ENCODE data around the gene TRIM5. TPM values are rescaled to one million over a fixed set of nuclear protein-coding genes. Genes with fewer than 3 reads are reported as not detected.
"Not testable (repeated sequence)": the region's sequence is repeated elsewhere in the genome, so short reads cannot be mapped to it uniquely, and the experiment has no call there.

TRIM5 gene
- total RNA-seq, 2 experiments from 2014 or later = 37.2 to 38.0 TPM

DNA sequence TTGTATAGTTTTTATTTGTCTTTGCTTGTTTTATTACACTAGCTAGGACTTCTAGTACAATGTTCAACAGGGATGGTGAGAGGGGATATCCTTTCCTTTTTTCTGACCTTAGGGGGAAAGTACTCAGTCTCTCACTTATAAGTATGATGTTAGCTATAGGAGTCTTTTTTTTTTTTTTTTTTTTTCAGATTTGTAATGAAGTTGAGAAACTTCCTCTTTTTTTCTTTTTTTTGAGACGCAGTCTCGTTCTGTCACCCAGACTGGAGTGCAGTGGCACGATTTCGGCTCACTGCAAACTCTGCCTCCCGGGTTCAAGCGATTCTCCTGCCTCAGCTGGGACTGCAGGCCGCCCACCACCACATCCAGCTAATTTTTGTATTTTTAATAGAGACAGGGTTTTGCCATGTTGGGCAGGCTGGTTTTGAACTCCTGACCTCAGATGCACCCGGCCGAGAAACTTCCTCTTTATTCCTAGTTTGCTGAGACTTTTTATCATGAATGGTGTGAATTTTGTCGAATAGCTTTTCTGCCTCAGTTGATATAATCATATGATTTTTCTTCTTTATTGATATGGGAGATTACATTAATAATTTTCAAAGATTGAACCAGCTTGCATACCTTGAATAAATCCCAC lies 15.7 kb upstream of the TRIM5 start:
- CTCF ChIA-PET = interaction anchor here (1.7 kb wide), 1 partner anchor 16 kb away, joined by 6 read pairs; the partner anchor contains the start of gene TRIM5
- Mint-ChIP-seq H3K27me3 (ENCODE audit: low read depth) (no peaks in the 10 kb centered on the region), H3K36me3 (ENCODE audit: low read depth) (peaks cover 72% of the 10 kb centered on the region), H3K4me3 (no peak overlapping the region), H3K27ac (peak overlapping the region; percentile 68), H3K9me3 (no peaks in the 10 kb centered on the region), H3K4me1 (ENCODE audit: low read depth) (peaks cover 66% of the 10 kb centered on the region)
- intact Hi-C loops (cut with micrococcal nuclease) = loop anchor here (1.0 to 2.0 kb wide), 2 partner anchors 9 to 16 kb away; partner anchors contain the start of gene TRIM5
- DNase-seq = no peak

DNA sequence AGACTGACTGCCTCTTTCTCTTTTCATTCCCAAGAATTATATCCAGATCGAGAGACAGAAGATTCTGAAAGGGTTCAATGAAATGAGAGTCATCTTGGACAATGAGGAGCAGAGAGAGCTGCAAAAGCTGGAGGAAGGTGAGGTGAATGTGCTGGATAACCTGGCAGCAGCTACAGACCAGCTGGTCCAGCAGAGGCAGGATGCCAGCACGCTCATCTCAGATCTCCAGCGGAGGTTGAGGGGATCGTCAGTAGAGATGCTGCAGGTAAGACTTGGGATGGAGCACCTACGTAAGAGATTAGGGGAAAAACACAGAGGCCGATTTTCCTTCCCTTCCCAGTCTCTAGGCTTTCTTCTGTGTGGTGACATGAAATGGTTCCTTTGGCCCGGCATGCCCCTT lies 13.4 kb upstream of the TRIM5 start:
- intact Hi-C loops (cut with micrococcal nuclease) = no loop called here
- Mint-ChIP-seq H3K9me3 (no peaks in the 10 kb centered on the region), H3K4me3 (no peak overlapping the region), H3K27me3 (ENCODE audit: low read depth) (no peaks in the 10 kb centered on the region), H3K27ac (peak overlapping the region; percentile 5), H3K4me1 (ENCODE audit: low read depth) (peaks cover 68% of the 10 kb centered on the region), H3K36me3 (ENCODE audit: low read depth) (peaks cover 70% of the 10 kb centered on the region)
- no peak for DNase-seq
- CTCF ChIA-PET = no interaction called here

DNA sequence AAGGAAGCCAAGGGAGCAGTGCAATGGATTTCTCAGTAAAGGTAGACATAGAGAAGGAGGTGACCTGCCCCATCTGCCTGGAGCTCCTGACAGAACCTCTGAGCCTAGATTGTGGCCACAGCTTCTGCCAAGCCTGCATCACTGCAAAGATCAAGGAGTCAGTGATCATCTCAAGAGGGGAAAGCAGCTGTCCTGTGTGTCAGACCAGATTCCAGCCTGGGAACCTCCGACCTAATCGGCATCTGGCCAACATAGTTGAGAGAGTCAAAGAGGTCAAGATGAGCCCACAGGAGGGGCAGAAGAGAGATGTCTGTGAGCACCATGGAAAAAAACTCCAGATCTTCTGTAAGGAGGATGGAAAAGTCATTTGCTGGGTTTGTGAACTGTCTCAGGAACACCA lies 11.3 kb upstream of the TRIM5 start:
- H3K9me3 Mint-ChIP-seq = no peaks in the 10 kb centered on the region
- peaks cover 68% of the 10 kb centered on the region for H3K4me1 Mint-ChIP-seq (ENCODE audit: low read depth)
- no peak for DNase-seq
- H3K36me3 Mint-ChIP-seq (ENCODE audit: low read depth) = peaks cover 70% of the 10 kb centered on the region
- CTCF ChIA-PET = no interaction called here
- intact Hi-C loops (cut with micrococcal nuclease) = no loop called here
- H3K4me3 Mint-ChIP-seq = no peak overlapping the region
- H3K27ac Mint-ChIP-seq = peak overlapping the region; percentile 25
- H3K27me3 Mint-ChIP-seq (ENCODE audit: low read depth) = no peaks in the 10 kb centered on the region

DNA sequence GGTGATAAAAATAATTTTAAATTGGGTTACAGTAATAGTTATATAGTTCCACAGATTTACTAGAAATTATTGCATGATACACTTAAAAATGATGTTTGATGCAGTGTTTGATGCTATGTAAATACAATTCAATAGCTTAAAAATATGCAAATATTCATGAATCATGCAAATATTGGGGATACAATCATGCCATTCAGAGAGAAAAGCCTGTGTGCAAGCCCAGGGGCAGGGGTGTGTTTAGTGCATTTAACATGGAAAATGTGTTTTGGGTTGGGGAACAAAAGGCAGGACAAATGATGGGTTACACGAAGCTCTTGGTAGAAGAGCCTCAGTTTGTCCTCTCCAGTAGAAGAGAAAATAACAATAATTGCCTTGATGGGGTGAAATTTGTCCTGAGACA lies 10.7 kb upstream of the TRIM5 start:
- no peak overlapping the region for H3K27ac Mint-ChIP-seq
- H3K9me3 Mint-ChIP-seq = no peaks in the 10 kb centered on the region
- H3K4me3 Mint-ChIP-seq = no peak overlapping the region
- no peaks in the 10 kb centered on the region for H3K27me3 Mint-ChIP-seq (ENCODE audit: low read depth)
- H3K36me3 Mint-ChIP-seq (ENCODE audit: low read depth) = peaks cover 71% of the 10 kb centered on the region
- CTCF ChIA-PET = interaction anchor here (1.0 to 1.4 kb wide), 2 partner anchors 8 to 12 kb away, joined by 3 to 4 read pairs; no protein-coding TSS in a partner anchor
- peaks cover 62% of the 10 kb centered on the region for H3K4me1 Mint-ChIP-seq (ENCODE audit: low read depth)
- DNase-seq = no peak
- intact Hi-C loops (cut with micrococcal nuclease) = no loop called here

DNA sequence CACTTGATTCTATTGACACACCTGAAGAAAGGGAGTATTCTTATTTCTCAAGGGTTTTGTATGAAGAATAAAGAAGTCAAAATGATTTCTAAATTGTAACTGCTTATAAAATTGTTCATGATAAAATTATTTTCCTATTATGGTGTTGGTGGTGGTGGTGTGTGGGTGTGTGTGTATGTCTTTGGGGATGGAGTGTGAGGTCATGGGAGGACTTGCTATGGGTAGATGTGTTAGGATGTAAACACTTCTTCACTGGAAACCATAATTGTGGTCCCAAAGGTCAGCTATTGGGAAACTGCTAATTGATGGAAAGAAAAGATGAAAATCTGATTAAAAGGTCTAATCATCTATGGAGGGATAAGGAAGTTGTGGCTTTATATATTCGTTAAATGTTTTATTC lies 9.8 kb upstream of the TRIM5 start:
- Mint-ChIP-seq H3K27me3 (ENCODE audit: low read depth) (no peaks in the 10 kb centered on the region), H3K4me3 (peak overlapping the region; percentile 8), H3K9me3 (no peaks in the 10 kb centered on the region), H3K36me3 (ENCODE audit: low read depth) (peaks cover 70% of the 10 kb centered on the region), H3K27ac (peak overlapping the region; percentile 51), H3K4me1 (ENCODE audit: low read depth) (peaks cover 53% of the 10 kb centered on the region)
- CTCF ChIA-PET = interaction anchor here (1.4 kb wide), 1 partner anchor 9 kb away, joined by 4 read pairs; no protein-coding TSS in a partner anchor
- intact Hi-C loops (cut with micrococcal nuclease) = no loop called here
- no peak for DNase-seq

DNA sequence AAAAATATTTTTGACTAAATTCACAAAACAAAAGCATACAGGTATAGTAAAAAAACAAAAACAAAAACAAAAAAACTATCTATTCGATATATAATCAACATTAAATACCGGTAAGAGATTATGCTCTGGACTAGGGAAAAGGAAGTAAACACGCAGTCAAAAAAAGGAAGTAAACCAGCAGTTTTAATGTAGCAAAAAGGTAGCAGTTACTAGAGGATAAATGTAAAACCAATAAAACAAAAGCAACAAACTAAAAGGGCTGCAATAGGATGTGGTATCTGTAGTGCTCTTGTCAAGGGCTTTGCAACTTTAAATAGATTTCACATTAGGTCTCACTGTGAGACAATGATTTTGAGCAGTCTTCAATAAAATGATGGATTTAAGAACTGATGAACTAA lies 7.1 kb upstream of the TRIM5 start:
- H3K9me3 Mint-ChIP-seq = no peaks in the 10 kb centered on the region
- H3K4me3 Mint-ChIP-seq = peak overlapping the region; percentile 92
- peaks cover 51% of the 10 kb centered on the region for H3K36me3 Mint-ChIP-seq (ENCODE audit: low read depth)
- CTCF ChIA-PET = interaction anchor here (1.0 to 2.0 kb wide), 2 partner anchors 19 to 20 kb away, joined by 3 to 5 read pairs; no protein-coding TSS in a partner anchor
- H3K4me1 Mint-ChIP-seq (ENCODE audit: low read depth) = peaks cover 55% of the 10 kb centered on the region
- no peak for DNase-seq
- peak overlapping the region; percentile 98 for H3K27ac Mint-ChIP-seq
- intact Hi-C loops (cut with micrococcal nuclease) = loop anchor here (1.0 kb wide), 1 partner anchor 9 kb away; no protein-coding TSS in a partner anchor
- no peaks in the 10 kb centered on the region for H3K27me3 Mint-ChIP-seq (ENCODE audit: low read depth)

DNA sequence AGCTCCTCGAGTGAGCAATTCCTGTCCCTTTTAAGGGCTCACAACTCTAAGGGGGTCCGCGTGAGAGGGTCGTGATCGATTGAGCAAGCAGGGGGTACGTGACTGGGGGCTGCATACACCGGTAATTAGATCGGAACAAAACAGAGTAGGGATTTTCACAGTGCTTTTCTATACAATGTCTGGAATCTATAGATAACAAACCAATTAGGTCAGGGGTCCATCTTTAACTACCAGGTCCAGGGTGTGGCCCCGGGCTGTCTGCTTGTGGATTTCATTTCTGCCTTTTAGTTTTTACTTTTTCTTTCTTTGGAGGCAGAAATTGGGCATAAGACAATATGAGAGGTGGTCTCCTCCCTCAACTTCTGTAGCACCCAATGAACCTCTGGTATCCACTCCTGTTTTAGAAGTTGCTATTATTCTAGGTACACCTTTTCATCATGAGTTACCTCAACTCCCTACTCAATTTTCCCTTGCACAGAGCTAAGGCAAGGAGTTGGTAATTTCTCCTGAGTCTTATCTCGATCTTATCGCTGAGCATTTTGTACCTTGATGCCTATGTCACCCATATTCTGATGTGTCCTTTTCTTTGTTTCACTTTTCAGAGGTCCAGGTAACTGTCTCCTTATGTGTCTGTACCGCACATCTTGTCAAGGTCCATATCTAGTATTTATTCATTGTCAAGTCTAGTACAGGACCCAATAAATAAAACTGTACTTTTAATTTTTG lies 6.5 kb upstream of the TRIM5 start:
- Mint-ChIP-seq H3K27ac (peak overlapping the region; percentile 98), H3K4me3 (peak overlapping the region; percentile 92), H3K36me3 (ENCODE audit: low read depth) (peaks cover 46% of the 10 kb centered on the region), H3K4me1 (ENCODE audit: low read depth) (peaks cover 52% of the 10 kb centered on the region)
- H3K27me3 Mint-ChIP-seq (ENCODE audit: low read depth); DNase-seq; H3K9me3 Mint-ChIP-seq: not testable (repeated sequence)
- CTCF ChIA-PET = interaction anchor here (1.0 to 2.0 kb wide), 2 partner anchors 20 to 21 kb away, joined by 3 to 5 read pairs; no protein-coding TSS in a partner anchor
- intact Hi-C loops (cut with micrococcal nuclease) = loop anchor here (1.0 kb wide), 1 partner anchor 10 kb away; no protein-coding TSS in a partner anchor

DNA sequence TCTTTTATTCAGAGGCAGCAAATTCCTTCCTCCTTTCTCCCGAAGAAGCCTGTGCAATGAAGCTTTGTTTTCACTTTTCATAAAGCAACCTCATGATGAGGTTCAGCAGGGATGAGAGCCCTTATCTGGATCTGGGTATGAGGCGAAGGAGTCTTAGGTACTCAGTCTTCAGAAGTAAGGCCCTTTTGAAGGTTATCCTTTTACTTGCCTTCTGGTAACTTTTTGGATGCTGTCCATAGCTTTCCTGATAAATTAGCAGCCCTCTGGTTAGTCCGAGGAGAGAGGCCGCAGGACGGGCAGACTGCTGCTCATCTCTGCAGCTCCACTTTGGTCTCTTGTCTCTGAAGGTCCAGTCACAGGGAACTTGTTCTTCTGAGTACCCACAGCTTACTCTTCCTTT lies 5.9 kb upstream of the TRIM5 start:
- no peaks in the 10 kb centered on the region for H3K9me3 Mint-ChIP-seq
- DNase-seq = peak; percentile 22
- CTCF ChIA-PET = interaction anchor here (1.0 to 2.0 kb wide), 2 partner anchors 20 to 22 kb away, joined by 3 to 5 read pairs; no protein-coding TSS in a partner anchor
- intact Hi-C loops (cut with micrococcal nuclease) = loop anchor here (1.0 kb wide), 1 partner anchor 11 kb away; no protein-coding TSS in a partner anchor
- peak overlapping the region; percentile 98 for H3K27ac Mint-ChIP-seq
- peak overlapping the region; percentile 92 for H3K4me3 Mint-ChIP-seq
- peaks cover 40% of the 10 kb centered on the region for H3K36me3 Mint-ChIP-seq (ENCODE audit: low read depth)
- no peaks in the 10 kb centered on the region for H3K27me3 Mint-ChIP-seq (ENCODE audit: low read depth)
- peaks cover 50% of the 10 kb centered on the region for H3K4me1 Mint-ChIP-seq (ENCODE audit: low read depth)

DNA sequence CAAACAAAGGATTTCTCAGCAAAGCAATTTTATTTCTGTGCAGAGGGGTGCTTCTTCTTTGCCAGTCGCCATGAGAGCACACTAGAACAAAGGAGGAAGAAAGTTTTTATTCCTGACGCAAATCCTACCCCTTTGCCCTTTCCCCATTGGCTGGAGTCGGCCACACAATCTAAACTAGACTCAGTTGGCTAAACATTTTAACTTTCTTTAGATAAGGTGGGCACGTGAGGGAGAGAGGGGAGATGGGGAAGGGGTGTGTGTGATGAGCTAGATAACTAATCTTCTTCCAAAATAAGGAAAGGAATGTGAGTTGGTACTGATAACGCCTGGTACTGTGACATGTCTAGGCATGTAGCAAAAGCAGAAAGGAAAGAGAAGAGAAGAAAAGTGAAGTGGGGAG lies 5.3 kb upstream of the TRIM5 start:
- intact Hi-C loops (cut with micrococcal nuclease) = no loop called here
- Mint-ChIP-seq H3K27me3 (ENCODE audit: low read depth) (no peaks in the 10 kb centered on the region), H3K4me1 (ENCODE audit: low read depth) (peaks cover 51% of the 10 kb centered on the region)

DNA sequence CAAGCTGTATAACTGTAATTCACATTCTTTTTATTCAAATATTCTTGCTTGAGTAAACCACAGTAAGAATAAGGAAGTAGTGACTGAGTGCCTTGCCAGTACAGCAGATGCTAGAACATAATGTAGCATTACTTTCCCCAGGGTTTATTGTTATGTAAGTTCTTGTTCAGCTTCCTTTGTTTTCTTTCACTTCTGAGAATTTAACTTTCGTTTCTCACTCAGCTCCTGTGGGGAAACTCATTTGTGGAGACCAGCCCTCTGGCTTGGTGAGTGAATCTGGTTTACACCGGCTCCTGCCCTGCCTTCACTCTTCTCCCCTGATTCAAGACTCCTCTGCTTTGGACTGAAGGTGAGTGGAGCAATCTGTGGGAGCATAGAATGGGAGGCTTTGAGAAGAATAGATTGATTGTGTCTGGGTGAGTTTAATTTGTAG lies 4.7 kb upstream of the TRIM5 start, which contains the start of gene TRIM22:
TSS of gene TRIM22 (plus strand) at position 240 of the 433 bp plus-strand sequence. CDS start 6,443 bp downstream, outside the sequence.
- Mint-ChIP-seq H3K27ac (peak within 1 kb of the TSS; percentile 98), H3K4me1 (ENCODE audit: low read depth) (peaks cover 48% of the 10 kb centered on the region), H3K36me3 (ENCODE audit: low read depth) (peaks cover 36% of the 10 kb centered on the region), H3K4me3 (peak within 1 kb of the TSS; percentile 92), H3K27me3 (ENCODE audit: low read depth) (no peaks in the 10 kb centered on the region), H3K9me3 (no peaks in the 10 kb centered on the region)
- intact Hi-C loops (cut with micrococcal nuclease) = loop anchor here (1.0 to 5.0 kb wide), 9 partner anchors 64 to 1847 kb away; partner anchors contain the start of genes APBB1, ARFIP2, MRPL17 and RHOG
- CTCF ChIA-PET = interaction anchor here (0.8 to 1.2 kb wide), 2 partner anchors 120 to 213 kb away, joined by 3 read pairs; no protein-coding TSS in a partner anchor
- DNase-seq = peak; percentile 79

More for the DNA sequence above, 5.3 kb upstream of the TRIM5 start:
- peaks cover 40% of the 10 kb centered on the region for H3K36me3 Mint-ChIP-seq (ENCODE audit: low read depth)
- no peaks in the 10 kb centered on the region for H3K9me3 Mint-ChIP-seq
- peak overlapping the region; percentile 92 for H3K4me3 Mint-ChIP-seq
- H3K27ac Mint-ChIP-seq = peak overlapping the region; percentile 98
- CTCF ChIA-PET = no interaction called here
- DNase-seq = peak; percentile 33

DNA sequence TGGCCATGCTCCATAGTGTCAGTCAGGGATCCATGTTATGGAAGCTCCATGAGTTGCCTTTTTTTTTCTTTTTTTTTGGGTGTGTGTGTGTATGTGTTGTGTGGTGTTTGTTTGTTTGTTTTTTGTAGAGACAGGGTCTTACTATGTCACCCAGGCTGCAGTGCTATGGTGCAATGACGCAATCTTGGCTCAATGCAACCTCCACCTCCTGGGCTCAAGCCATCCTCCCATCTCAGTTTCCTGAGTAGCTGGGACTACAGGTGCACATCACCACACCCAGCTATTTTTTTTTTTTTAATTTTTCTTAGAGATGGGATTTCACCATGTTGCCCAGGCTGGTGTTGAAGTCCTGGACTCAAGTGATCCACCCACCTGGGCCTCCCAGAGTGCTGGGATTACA lies 3.6 kb upstream of the TRIM5 start:
- peaks cover 36% of the 10 kb centered on the region for H3K36me3 Mint-ChIP-seq (ENCODE audit: low read depth)
- no peaks in the 10 kb centered on the region for H3K9me3 Mint-ChIP-seq
- CTCF ChIA-PET = interaction anchor here (0.6 to 1.2 kb wide), 2 partner anchors 100 to 212 kb away, joined by 3 to 5 read pairs; no protein-coding TSS in a partner anchor
- H3K27me3 Mint-ChIP-seq (ENCODE audit: low read depth) = no peaks in the 10 kb centered on the region
- intact Hi-C loops (cut with micrococcal nuclease) = loop anchor here (2.0 to 5.0 kb wide), 7 partner anchors 729 to 1846 kb away; partner anchors contain the start of genes APBB1, ARFIP2, MRPL17 and RHOG
- no peak for DNase-seq
- peak overlapping the region; percentile 36 for H3K4me3 Mint-ChIP-seq
- peak overlapping the region; percentile 98 for H3K27ac Mint-ChIP-seq
- peaks cover 44% of the 10 kb centered on the region for H3K4me1 Mint-ChIP-seq (ENCODE audit: low read depth)

DNA sequence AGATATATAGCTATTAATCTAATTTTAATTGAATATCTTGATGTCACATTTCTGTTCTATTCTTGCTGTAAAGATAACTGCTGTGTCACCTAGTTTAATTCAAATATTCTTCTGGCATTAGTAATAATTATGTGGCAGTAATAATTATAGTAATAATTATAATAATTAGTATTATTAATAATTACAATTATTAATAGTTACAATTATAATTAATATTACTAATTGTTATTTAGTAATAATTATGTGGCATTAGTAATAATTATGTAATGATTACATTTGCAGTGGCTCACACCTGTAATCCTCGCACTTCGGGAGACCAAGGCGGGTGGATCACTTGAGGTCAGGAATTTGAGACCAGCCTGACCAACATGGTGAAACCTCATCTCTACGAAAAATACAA lies 1.6 kb upstream of the TRIM5 start:
- no peak for DNase-seq
- peaks cover 24% of the 10 kb centered on the region for H3K36me3 Mint-ChIP-seq (ENCODE audit: low read depth)
- peaks cover 42% of the 10 kb centered on the region for H3K4me1 Mint-ChIP-seq (ENCODE audit: low read depth)
- no peak overlapping the region for H3K27ac Mint-ChIP-seq
- H3K4me3 Mint-ChIP-seq = no peak overlapping the region
- H3K27me3 Mint-ChIP-seq (ENCODE audit: low read depth) = no peaks in the 10 kb centered on the region
- CTCF ChIA-PET = interaction anchor here (2.2 kb wide), 1 partner anchor 62 kb away, joined by 7 read pairs; the partner anchor contains the start of gene TRIM34
- intact Hi-C loops (cut with micrococcal nuclease) = loop anchor here (5.0 kb wide), 6 partner anchors 731 to 1844 kb away; partner anchors contain the start of genes APBB1, MRPL17 and RHOG
- no peaks in the 10 kb centered on the region for H3K9me3 Mint-ChIP-seq
